ENCODE results near the gene CLN3.

- TF ChIP-seq CTCF (IDR thresholded peaks at IDR 0.05; ENCODE audit: low read depth, low read length, poor library complexity, severe bottlenecking) (no peak), EZH2phosphoT487 (IDR thresholded peaks at IDR 0.05; ENCODE audit: borderline replicate concordance, low read length) (no peak)
Observed at GRCh38 chr16:28477311-28477920, 14.5 kb downstream of the CLN3 start.
